DND-41 (cell line): ENCODE results near the gene CCNY.

ENCODE experiments used
- ATAC-seq: fragments of 200-7000 bp; cut with Tn5 transposase; 3 replicates; pipeline ENCODE4 v1.9.1; 2021; ENCODE audit warnings: low read depth; ENCODE audit not compliant: insufficient read depth
- DNase-seq: peaks from one replicate; pipeline ENCODE4 v3.0.0-alpha.2; 2020
- H2AFZ ChIP-seq: 2 replicates; pipeline ENCODE4 v1.6.0; 2012; ENCODE audit warnings: low read depth, low read length
- H3K27ac ChIP-seq: 2 replicates; pipeline ENCODE4 v1.5.1; 2012; ENCODE audit warnings: low read length, inconsistent platforms
- H3K27me3 ChIP-seq: fragments of 200-600 bp; sonication (generic); 2 replicates; pipeline ENCODE4 v1.6.0; 2012; ENCODE audit warnings: low read length, mild to moderate bottlenecking, inconsistent platforms; ENCODE audit not compliant: insufficient read depth, poor library complexity
- H3K36me3 ChIP-seq: 2 replicates; pipeline ENCODE4 v1.5.1; 2012; ENCODE audit warnings: low read length, inconsistent platforms; ENCODE audit not compliant: insufficient read depth
- H3K4me1 ChIP-seq: 2 replicates; pipeline ENCODE4 v1.5.1; 2012; ENCODE audit warnings: mild to moderate bottlenecking, low read length; ENCODE audit not compliant: insufficient read depth
- H3K4me2 ChIP-seq: 2 replicates; pipeline ENCODE4 v1.6.0; 2012; ENCODE audit warnings: mild to moderate bottlenecking, moderate library complexity, low read length, inconsistent platforms; ENCODE audit not compliant: insufficient read depth
- H3K4me3 ChIP-seq, 2 experiments: fragments of 200-600 bp in 1 of 2; shearing (Covaris generic) in 1 of 2; 2 replicates each; pipeline ENCODE4 v1.5.1; 2012 to 2016; ENCODE audit warnings: inconsistent platforms in 2 of 2, low read length in 2 of 2, mild to moderate bottlenecking in 2 of 2, low read depth in 1 of 2, moderate library complexity in 1 of 2
- H3K79me2 ChIP-seq: 2 replicates; pipeline ENCODE4 v1.6.0; 2012; ENCODE audit warnings: low read length, inconsistent platforms; ENCODE audit not compliant: insufficient read depth
- H3K9ac ChIP-seq: 2 replicates; pipeline ENCODE4 v1.6.0; 2012; ENCODE audit warnings: low read depth, mild to moderate bottlenecking, inconsistent platforms, low read length, moderate library complexity
- H3K9me3 ChIP-seq: 2 replicates; pipeline ENCODE4 v1.5.1; 2012; ENCODE audit warnings: low read length, moderate library complexity, mild to moderate bottlenecking, inconsistent platforms; ENCODE audit not compliant: insufficient read depth, severe bottlenecking
- H4K20me1 ChIP-seq: 2 replicates; pipeline ENCODE4 v1.6.0; 2012; ENCODE audit warnings: low read length; ENCODE audit not compliant: insufficient read depth
- EZH2 ChIP-seq: IDR thresholded peaks from 3 replicates; pipeline ENCODE4 v1.6.1; 2012; ENCODE audit warnings: borderline replicate concordance, low read depth, mild to moderate bottlenecking, moderate library complexity, low read length, inconsistent platforms; ENCODE audit not compliant: severe bottlenecking
- TF ChIP-seq, protein P1 (sequence below): IDR thresholded peaks from 2 replicates; pipeline ENCODE4 v1.5.1; 2012; ENCODE audit warnings: borderline replicate concordance, low read length, moderate library complexity, mild to moderate bottlenecking; ENCODE audit not compliant: poor library complexity, severe bottlenecking; ENCODE audit errors: extremely low read depth

CCNY gene

DNA sequence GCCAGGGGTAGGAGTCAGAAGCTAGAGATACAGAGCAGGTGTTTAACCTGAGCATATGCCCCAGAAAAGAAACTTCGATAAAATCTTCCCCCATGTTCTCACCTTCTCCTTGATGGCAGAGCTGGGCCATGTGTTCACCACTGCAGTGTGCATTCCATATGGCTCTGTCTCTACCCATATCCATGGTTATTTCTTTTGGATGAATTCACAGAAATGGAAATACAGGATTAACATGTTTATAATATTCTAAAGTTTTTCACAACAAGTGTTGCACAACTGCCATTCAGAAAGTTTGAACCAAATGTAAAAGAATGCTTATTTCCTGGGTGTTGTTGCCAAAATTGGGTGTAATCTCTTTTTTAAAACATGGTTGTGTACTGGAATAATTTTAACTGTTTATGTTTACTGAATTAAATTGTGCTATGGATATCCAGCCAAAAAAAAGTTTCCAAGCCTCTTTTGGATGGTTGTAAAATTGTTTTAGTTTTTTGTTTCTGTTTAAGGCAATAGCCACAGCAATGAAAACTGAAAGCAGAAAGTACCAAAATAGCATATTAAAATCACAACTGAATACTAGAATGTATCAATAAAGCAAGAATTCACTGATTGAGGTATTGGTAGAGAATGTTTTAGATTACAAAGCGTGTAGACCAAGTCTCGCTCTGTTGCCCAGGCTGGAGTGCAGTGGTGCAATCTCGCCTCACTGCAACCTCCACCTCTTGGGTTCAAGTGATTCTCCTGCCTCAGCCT, 19.9 kb upstream of the CCNY start:
- TF ChIP-seq, protein P1, sequence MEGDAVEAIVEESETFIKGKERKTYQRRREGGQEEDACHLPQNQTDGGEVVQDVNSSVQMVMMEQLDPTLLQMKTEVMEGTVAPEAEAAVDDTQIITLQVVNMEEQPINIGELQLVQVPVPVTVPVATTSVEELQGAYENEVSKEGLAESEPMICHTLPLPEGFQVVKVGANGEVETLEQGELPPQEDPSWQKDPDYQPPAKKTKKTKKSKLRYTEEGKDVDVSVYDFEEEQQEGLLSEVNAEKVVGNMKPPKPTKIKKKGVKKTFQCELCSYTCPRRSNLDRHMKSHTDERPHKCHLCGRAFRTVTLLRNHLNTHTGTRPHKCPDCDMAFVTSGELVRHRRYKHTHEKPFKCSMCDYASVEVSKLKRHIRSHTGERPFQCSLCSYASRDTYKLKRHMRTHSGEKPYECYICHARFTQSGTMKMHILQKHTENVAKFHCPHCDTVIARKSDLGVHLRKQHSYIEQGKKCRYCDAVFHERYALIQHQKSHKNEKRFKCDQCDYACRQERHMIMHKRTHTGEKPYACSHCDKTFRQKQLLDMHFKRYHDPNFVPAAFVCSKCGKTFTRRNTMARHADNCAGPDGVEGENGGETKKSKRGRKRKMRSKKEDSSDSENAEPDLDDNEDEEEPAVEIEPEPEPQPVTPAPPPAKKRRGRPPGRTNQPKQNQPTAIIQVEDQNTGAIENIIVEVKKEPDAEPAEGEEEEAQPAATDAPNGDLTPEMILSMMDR, result no peak
- no peak for TF ChIP-seq EZH2
- H3K4me2 ChIP-seq, result no peak overlapping the region
- H3K79me2 ChIP-seq, result peaks cover 11% of the 10 kb centered on the region
- no peak overlapping the region for H3K4me3 ChIP-seq
- ATAC-seq (no peak), DNase-seq (no peak)
- H3K36me3 ChIP-seq, result peaks cover 39% of the 10 kb centered on the region
- no peak overlapping the region for H3K27ac ChIP-seq
- H4K20me1 ChIP-seq, result no peaks in the 10 kb centered on the region
- H3K9ac ChIP-seq, result no peak overlapping the region
- H2AFZ ChIP-seq, result no peak overlapping the region
- no peaks in the 10 kb centered on the region for H3K27me3 ChIP-seq
- peaks cover 2% of the 10 kb centered on the region for H3K9me3 ChIP-seq
- H3K4me1 ChIP-seq, result no peaks in the 10 kb centered on the region

DNA sequence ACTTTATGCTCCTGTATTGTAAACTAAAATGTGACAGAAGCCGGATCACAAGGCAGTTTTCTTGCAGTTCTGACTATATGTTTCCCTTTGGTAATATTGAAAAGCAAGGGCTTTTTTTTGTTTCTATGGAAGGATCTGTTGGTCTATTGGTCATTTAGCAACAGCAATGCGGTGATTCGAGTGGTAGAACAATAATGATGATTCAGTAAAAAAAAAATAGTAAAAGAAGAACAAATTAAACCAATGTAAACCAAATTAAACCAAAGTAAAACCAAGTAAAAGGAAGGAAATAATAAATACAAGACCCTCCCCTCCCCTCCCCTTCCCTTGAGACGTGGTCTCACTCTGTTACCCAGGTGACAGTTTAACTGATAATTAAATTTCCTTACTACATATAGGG, 17.8 kb upstream of the CCNY start:
- no peak overlapping the region for H3K4me3 ChIP-seq
- H3K4me1 ChIP-seq, result no peaks in the 10 kb centered on the region
- H3K36me3 ChIP-seq, result peaks cover 51% of the 10 kb centered on the region
- no peak overlapping the region for H3K27ac ChIP-seq
- no peak overlapping the region for H3K4me2 ChIP-seq
- 0 out of 2 replicates have a peak, but pooled peaks cover 3% of the 10 kb centered on the region for H4K20me1 ChIP-seq
- DNase-seq (no peak), ATAC-seq (no peak)
- H3K79me2 ChIP-seq, result peaks cover 28% of the 10 kb centered on the region
- no peak overlapping the region for H3K9ac ChIP-seq
- H3K27me3 ChIP-seq, result no peaks in the 10 kb centered on the region
- H3K9me3 ChIP-seq, result peaks cover 2% of the 10 kb centered on the region
- no peak for TF ChIP-seq EZH2
- TF ChIP-seq, protein P1, result no peak
- H2AFZ ChIP-seq, result no peak overlapping the region

DNA sequence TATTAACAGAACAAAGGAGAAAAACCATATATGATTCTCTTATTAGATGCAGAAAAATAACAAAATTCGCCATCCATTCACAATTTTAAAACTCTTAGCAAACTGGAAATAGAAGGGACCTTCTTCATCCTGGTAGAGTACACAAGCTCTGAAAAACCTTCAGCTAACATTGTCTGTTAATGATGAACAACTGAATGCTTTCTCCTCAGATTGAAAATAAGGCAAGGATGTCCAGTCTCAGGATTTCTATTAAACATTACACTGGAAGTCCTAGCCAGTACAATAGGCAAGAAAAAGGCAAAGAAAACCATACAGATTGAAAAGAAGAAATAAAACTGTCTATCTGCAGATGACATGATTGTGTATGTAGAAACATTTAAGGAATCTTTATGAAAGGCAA, 16.0 kb upstream of the CCNY start:
- no peak overlapping the region for H3K4me2 ChIP-seq
- no peak overlapping the region for H3K27ac ChIP-seq
- DNase-seq (no peak), ATAC-seq (no peak)
- H3K9me3 ChIP-seq, result no peaks in the 10 kb centered on the region
- H2AFZ ChIP-seq, result no peak overlapping the region
- no peaks in the 10 kb centered on the region for H3K27me3 ChIP-seq
- H3K4me3 ChIP-seq, result no peak overlapping the region
- peaks cover 36% of the 10 kb centered on the region for H3K79me2 ChIP-seq
- no peak for TF ChIP-seq EZH2
- TF ChIP-seq, protein P1, result no peak
- H3K36me3 ChIP-seq, result peaks cover 53% of the 10 kb centered on the region
- H3K4me1 ChIP-seq, result no peaks in the 10 kb centered on the region
- 0 out of 2 replicates have a peak, but pooled peaks cover 3% of the 10 kb centered on the region for H4K20me1 ChIP-seq
- H3K9ac ChIP-seq, result no peak overlapping the region
